GM12878 (cell line): ENCODE data around the gene TTC9B. TPM values are rescaled to one million over a fixed set of nuclear protein-coding genes. Genes with fewer than 3 reads are reported as not detected.

Experiments
- ATAC-seq: fragments of 200-7000 bp; cut with Tn5 transposase; 3 replicates; pipeline ENCODE4 v1.9.1; 2020; ENCODE audit warnings: mild to moderate bottlenecking, moderate library complexity
- BruUV-seq: library from RNA; stranded (reverse); fragments of 400-500 nt; replicated peaks from 2 replicates; lab custom pipeline; 2021; lab: Mats Ljungman, UMichigan
- CTCF ChIA-PET: fragments of 300-600 bp; sonication (Branson Sonifier 250); formaldehyde crosslinking; extraction: SDS; loops from one replicate; lab custom pipeline; 2021; ENCODE audit warnings: inconsistent platforms; lab: Yijun Ruan, JAX
- POLR2A ChIA-PET: fragments of 350-600 bp; formaldehyde crosslinking; extraction: SDS; loops from one replicate; lab custom pipeline; 2021; ENCODE audit warnings: inconsistent platforms; lab: Charles Lee
- RAD21 ChIA-PET: fragments of 300-600 bp; sonication (Branson Sonifier 250); formaldehyde crosslinking; loops from one replicate; lab custom pipeline; 2023; ENCODE audit warnings: antibody characterized with exemption; ENCODE audit not compliant: unreplicated experiment; lab: Charles Lee
- SMC1A ChIA-PET: fragments of 300-600 bp; sonication (Branson Sonifier 250); formaldehyde crosslinking; loops from one replicate; lab custom pipeline; 2023; ENCODE audit not compliant: unreplicated experiment, uncharacterized antibody; lab: Charles Lee
- DNase-seq: peaks from one replicate; pipeline ENCODE4 v3.0.0-alpha.2; 2011; ENCODE audit warnings: low read depth, low spot score
- FAIRE-seq: peaks from 3 replicates; lab custom pipeline; 2011; peaks lifted over from hg19 to GRCh38; lab: Jason Lieb, UNC
- H2AFZ ChIP-seq: 2 replicates; pipeline ENCODE4 v1.6.0; 2011; ENCODE audit warnings: low read depth, low read length, control low read depth; ENCODE audit not compliant: control insufficient read depth
- H3K27ac ChIP-seq: 2 replicates; pipeline ENCODE4 v1.5.1; 2011; ENCODE audit warnings: control low read depth; ENCODE audit not compliant: control insufficient read depth, insufficient read depth
- H3K27me3 ChIP-seq, 2 experiments: replicated peaks in 1 of 2; 2 replicates each; pipeline versions ENCODE4 v1.6.0 to v1.6.1; 2011; ENCODE audit warnings: low read length in 1 of 2; ENCODE audit not compliant: control insufficient read depth in 2 of 2, insufficient read depth in 2 of 2
- H3K36me3 ChIP-seq, 2 experiments: 2 replicates each; pipeline ENCODE4 v1.5.1; 2011; ENCODE audit warnings: low read length in 1 of 2; ENCODE audit not compliant: control insufficient read depth in 2 of 2, insufficient read depth in 2 of 2
- H3K4me1 ChIP-seq: 2 replicates; pipeline ENCODE4 v1.6.1; 2011; ENCODE audit warnings: mild to moderate bottlenecking, low read length, moderate library complexity, mixed read lengths; ENCODE audit not compliant: control insufficient read depth, insufficient read depth
- H3K4me2 ChIP-seq: 2 replicates; pipeline ENCODE4 v1.6.0; 2011; ENCODE audit warnings: control low read depth; ENCODE audit not compliant: control insufficient read depth, insufficient read depth
- H3K4me3 ChIP-seq: fragments of 200-600 bp; sonication (generic); 2 replicates; pipeline ENCODE4 v1.5.1; 2016
- H3K79me2 ChIP-seq: 2 replicates; pipeline ENCODE4 v1.6.0; 2011; ENCODE audit warnings: low read length; ENCODE audit not compliant: control insufficient read depth, insufficient read depth
- H3K9ac ChIP-seq: 2 replicates; pipeline ENCODE4 v1.8.0; 2011; ENCODE audit warnings: low read length, control low read depth, mixed read lengths; ENCODE audit not compliant: control insufficient read depth, insufficient read depth
- H3K9me3 ChIP-seq: replicated peaks from 3 replicates; pipeline ENCODE4 v1.5.1; 2011; ENCODE audit warnings: mild to moderate bottlenecking, low read length; ENCODE audit not compliant: control insufficient read depth, insufficient read depth
- H4K20me1 ChIP-seq: 2 replicates; pipeline ENCODE4 v1.6.0; 2011; ENCODE audit not compliant: control insufficient read depth, insufficient read depth
- BACH1 ChIP-seq: fragments of 450-650 bp; IDR thresholded peaks from 2 replicates; pipeline ENCODE4 v1.6.1; 2017; ENCODE audit warnings: mild to moderate bottlenecking, borderline replicate concordance
- CREB1 ChIP-seq: IDR thresholded peaks from 2 replicates; pipeline ENCODE4 v1.6.1; 2012; ENCODE audit warnings: low read depth, mild to moderate bottlenecking, inconsistent platforms
- HDAC2 ChIP-seq: fragments of 200-600 bp; sonication (generic); IDR thresholded peaks from 2 replicates; pipeline ENCODE4 v1.6.1; 2017
- IRF3 ChIP-seq: fragments of 450-650 bp; IDR thresholded peaks from 2 replicates; pipeline ENCODE4 v1.6.1; 2014; ENCODE audit warnings: mild to moderate bottlenecking
- JUND ChIP-seq: IDR thresholded peaks from 2 replicates; pipeline ENCODE4 v1.6.1; 2012; ENCODE audit warnings: low read depth, mild to moderate bottlenecking, low read length, improper control_type of control experiment, moderate library complexity
- KDM1A ChIP-seq: fragments of 200-600 bp; sonication (generic); IDR thresholded peaks from 2 replicates; pipeline ENCODE4 v1.6.1; 2016; ENCODE audit warnings: borderline replicate concordance
- KLF5 ChIP-seq: fragments of 450-650 bp; IDR thresholded peaks from 2 replicates; pipeline ENCODE4 v1.6.1; 2014; ENCODE audit warnings: mild to moderate bottlenecking; ENCODE audit not compliant: partially characterized antibody
- PAX8 ChIP-seq: fragments of 450-650 bp; IDR thresholded peaks from 2 replicates; pipeline ENCODE4 v1.6.1; 2017; ENCODE audit warnings: mild to moderate bottlenecking, moderate library complexity
- SMC3 ChIP-seq: IDR thresholded peaks from 2 replicates; pipeline ENCODE4 v1.6.1; 2011; ENCODE audit warnings: low read length, improper control_type of control experiment, borderline replicate concordance
- SREBF1 ChIP-seq: IDR thresholded peaks from 2 replicates; pipeline ENCODE4 v1.6.1; 2012; ENCODE audit warnings: mild to moderate bottlenecking, low read length
- SRF ChIP-seq, 2 experiments: IDR thresholded peaks; 2 replicates each; pipeline ENCODE4 v1.6.1; 2011; ENCODE audit warnings: low read depth in 2 of 2, low read length in 2 of 2, mild to moderate bottlenecking in 1 of 2, moderate library complexity in 1 of 2
- TCF7 ChIP-seq: IDR thresholded peaks from 2 replicates; pipeline ENCODE4 v1.6.1; 2014; ENCODE audit warnings: antibody characterized with exemption, borderline replicate concordance
- ZSCAN29 ChIP-seq: fragments of 450-650 bp; IDR thresholded peaks from 2 replicates; pipeline ENCODE4 v1.6.1; 2017; ENCODE audit warnings: mild to moderate bottlenecking, moderate library complexity
- WGBS: methylation state at CpG from one replicate; pipeline ENCODE4 v1.1.6; 2016; ENCODE audit warnings: low lambda C conversion rate; ENCODE audit not compliant: insufficient replicate concordance, insufficient coverage; ENCODE audit errors: missing lambda C conversion rate; 5-methylcytosine and 5-hydroxymethylcytosine counted together
- in situ Hi-C: fragments of 300-500 bp; cut with MboI; formaldehyde crosslinking; loops from 9 replicates; pipeline ENCODE4 v1.14.3; 2018; ENCODE audit warnings: mixed read lengths
- intact Hi-C: fragments of 100-400 bp; cut with micrococcal nuclease; formaldehyde crosslinking; loops from one replicate; pipeline ENCODE4 v1.14.2; 2022; ENCODE audit not compliant: unreplicated experiment
- polyA plus RNA-seq, 11 experiments: library from polyadenylated mRNA; depleted of rRNA in 4 of 11; unstranded in 6 of 11; stranded (reverse) in 5 of 11; fragments of >200 nt; fragmentation: Nextera tagmentation in 4 of 11; fragmentation: Illumina TruSeq in 1 of 11; extraction: Ambion mirVana in 4 of 11; extraction: Trizol in 1 of 11; gene quantifications; 1 replicate in 1 of 11; 2 replicates in 10 of 11; pipeline versions ENCODE4 v1.2.1 to v1.2.3, GENCODE V29; 2011 to 2016; ENCODE audit warnings: inconsistent platforms in 2 of 11, missing spikeins in 2 of 11, low read depth in 1 of 11
- total RNA-seq, 4 experiments: library from RNA; depleted of rRNA in 3 of 4; stranded (reverse); fragments of >200 nt in 3 of 4; fragmentation: Illumina TruSeq in 1 of 4; extraction: Trizol in 1 of 4; gene quantifications; 2 replicates each; pipeline versions ENCODE4 v1.2.1 to v1.2.3, GENCODE V29; 2013 to 2021
- TF ChIP-seq, protein P1 (sequence below): fragments of 450-650 bp; formaldehyde crosslinking; IDR thresholded peaks from 2 replicates; pipeline ENCODE4 v1.4.0; 2020; ENCODE audit warnings: mild to moderate bottlenecking, moderate library complexity
- TF ChIP-seq, protein P2 (sequence below): fragments of 450-650 bp; IDR thresholded peaks from 2 replicates; pipeline ENCODE4 v1.6.1; 2017; ENCODE audit warnings: mild to moderate bottlenecking, moderate library complexity

TTC9B gene
- total and polyA plus RNA-seq, 10 of the 15 experiments (the other 5 are each of a cell fraction or from before 2014, with no cell fraction given), result 0.04 to 0.14 (median 0.10) TPM; not detected in 7

GRCh38 chr19:40253611-40254092, 35.5 kb upstream of the TTC9B start (continued):
- TF ChIP-seq, protein P1, sequence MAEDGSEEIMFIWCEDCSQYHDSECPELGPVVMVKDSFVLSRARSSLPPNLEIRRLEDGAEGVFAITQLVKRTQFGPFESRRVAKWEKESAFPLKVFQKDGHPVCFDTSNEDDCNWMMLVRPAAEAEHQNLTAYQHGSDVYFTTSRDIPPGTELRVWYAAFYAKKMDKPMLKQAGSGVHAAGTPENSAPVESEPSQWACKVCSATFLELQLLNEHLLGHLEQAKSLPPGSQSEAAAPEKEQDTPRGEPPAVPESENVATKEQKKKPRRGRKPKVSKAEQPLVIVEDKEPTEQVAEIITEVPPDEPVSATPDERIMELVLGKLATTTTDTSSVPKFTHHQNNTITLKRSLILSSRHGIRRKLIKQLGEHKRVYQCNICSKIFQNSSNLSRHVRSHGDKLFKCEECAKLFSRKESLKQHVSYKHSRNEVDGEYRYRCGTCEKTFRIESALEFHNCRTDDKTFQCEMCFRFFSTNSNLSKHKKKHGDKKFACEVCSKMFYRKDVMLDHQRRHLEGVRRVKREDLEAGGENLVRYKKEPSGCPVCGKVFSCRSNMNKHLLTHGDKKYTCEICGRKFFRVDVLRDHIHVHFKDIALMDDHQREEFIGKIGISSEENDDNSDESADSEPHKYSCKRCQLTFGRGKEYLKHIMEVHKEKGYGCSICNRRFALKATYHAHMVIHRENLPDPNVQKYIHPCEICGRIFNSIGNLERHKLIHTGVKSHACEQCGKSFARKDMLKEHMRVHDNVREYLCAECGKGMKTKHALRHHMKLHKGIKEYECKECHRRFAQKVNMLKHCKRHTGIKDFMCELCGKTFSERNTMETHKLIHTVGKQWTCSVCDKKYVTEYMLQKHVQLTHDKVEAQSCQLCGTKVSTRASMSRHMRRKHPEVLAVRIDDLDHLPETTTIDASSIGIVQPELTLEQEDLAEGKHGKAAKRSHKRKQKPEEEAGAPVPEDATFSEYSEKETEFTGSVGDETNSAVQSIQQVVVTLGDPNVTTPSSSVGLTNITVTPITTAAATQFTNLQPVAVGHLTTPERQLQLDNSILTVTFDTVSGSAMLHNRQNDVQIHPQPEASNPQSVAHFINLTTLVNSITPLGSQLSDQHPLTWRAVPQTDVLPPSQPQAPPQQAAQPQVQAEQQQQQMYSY (CRISPR knock-in tag), result no peak
- TF ChIP-seq KLF5 (no peak), KDM1A (no peak)

DNA sequence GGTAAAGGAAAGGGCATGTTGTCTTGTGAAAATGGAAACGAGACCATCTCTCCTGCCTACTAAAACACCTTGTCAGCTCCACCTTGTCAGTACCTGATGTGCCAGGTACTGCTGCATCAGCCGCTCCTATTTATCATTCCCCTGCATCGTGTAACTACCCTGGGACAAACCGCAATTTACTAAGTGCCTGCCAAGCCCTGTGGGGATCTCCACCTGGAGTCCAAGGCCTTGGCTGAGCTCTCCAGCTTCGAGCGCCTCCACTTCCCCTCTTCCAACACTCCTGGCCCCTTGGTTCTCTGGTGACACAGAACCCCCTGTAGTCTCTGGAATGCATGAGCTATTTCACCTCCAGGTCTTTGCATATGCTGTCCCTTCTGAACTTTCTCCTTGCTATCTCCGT, 34.2 kb upstream of the TTC9B start:
- FAIRE-seq, result no peak
- Histone ChIP-seq H2AFZ (no peak overlapping the region), H4K20me1 (no peaks in the 10 kb centered on the region), H3K4me2 (no peak overlapping the region), H3K27ac (no peak overlapping the region), H3K79me2 (no peaks in the 10 kb centered on the region; the same call in 1 of the 2 replicates), H3K27me3 (no peaks in the 10 kb centered on the region), H3K9ac (no peak overlapping the region), H3K4me1 (no peaks in the 10 kb centered on the region), H3K9me3 (no peaks in the 10 kb centered on the region), H3K4me3 (no peak overlapping the region), H3K36me3 (peaks cover 32% of the 10 kb centered on the region in 2 experiments; a peak in 3 of 4 replicates)
- intact Hi-C loops (no loop called here), in situ Hi-C loops (no loop called here)
- no peak for DNase-seq
- SMC1A ChIA-PET, result interaction anchor here (0.5 kb wide), 1 partner anchor 986 kb away, joined by 3 read pairs; no protein-coding TSS in a partner anchor
- ATAC-seq, result no peak
- POLR2A ChIA-PET, result interaction anchor here (0.6 kb wide), 1 partner anchor 330 kb away, joined by 3 read pairs; no protein-coding TSS in a partner anchor
- RAD21 ChIA-PET, result no interaction called here
- CTCF ChIA-PET, result interaction anchor here (0.9 kb wide), 1 partner anchor 409 kb away, joined by 3 read pairs; no protein-coding TSS in a partner anchor
- over 99% methylated on average over 7 of the region's 7 CpGs for WGBS
- BruUV-seq, result no TSS peak
- no peak for TF ChIP-seq PAX8
- TF ChIP-seq HDAC2, result no peak
- no peak for TF ChIP-seq BACH1
- no peak for TF ChIP-seq SREBF1
- TF ChIP-seq JUND, result no peak
- no peak for TF ChIP-seq SRF (IDR thresholded peaks at IDR 0.05; ENCODE audit: low read depth in 2 of 2, low read length in 2 of 2)
- TF ChIP-seq TCF7, result no peak
- no peak for TF ChIP-seq IRF3
- TF ChIP-seq SMC3, result no peak
- no peak for TF ChIP-seq ZSCAN29
- TF ChIP-seq CREB1, result no peak
- TF ChIP-seq, protein P2, sequence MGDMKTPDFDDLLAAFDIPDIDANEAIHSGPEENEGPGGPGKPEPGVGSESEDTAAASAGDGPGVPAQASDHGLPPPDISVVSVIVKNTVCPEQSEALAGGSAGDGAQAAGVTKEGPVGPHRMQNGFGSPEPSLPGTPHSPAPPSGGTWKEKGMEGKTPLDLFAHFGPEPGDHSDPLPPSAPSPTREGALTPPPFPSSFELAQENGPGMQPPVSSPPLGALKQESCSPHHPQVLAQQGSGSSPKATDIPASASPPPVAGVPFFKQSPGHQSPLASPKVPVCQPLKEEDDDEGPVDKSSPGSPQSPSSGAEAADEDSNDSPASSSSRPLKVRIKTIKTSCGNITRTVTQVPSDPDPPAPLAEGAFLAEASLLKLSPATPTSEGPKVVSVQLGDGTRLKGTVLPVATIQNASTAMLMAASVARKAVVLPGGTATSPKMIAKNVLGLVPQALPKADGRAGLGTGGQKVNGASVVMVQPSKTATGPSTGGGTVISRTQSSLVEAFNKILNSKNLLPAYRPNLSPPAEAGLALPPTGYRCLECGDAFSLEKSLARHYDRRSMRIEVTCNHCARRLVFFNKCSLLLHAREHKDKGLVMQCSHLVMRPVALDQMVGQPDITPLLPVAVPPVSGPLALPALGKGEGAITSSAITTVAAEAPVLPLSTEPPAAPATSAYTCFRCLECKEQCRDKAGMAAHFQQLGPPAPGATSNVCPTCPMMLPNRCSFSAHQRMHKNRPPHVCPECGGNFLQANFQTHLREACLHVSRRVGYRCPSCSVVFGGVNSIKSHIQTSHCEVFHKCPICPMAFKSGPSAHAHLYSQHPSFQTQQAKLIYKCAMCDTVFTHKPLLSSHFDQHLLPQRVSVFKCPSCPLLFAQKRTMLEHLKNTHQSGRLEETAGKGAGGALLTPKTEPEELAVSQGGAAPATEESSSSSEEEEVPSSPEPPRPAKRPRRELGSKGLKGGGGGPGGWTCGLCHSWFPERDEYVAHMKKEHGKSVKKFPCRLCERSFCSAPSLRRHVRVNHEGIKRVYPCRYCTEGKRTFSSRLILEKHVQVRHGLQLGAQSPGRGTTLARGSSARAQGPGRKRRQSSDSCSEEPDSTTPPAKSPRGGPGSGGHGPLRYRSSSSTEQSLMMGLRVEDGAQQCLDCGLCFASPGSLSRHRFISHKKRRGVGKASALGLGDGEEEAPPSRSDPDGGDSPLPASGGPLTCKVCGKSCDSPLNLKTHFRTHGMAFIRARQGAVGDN, result no peak
